ENCODE data around the gene RAB11FIP5. TPM values are rescaled to one million over a fixed set of nuclear protein-coding genes. Genes with fewer than 3 reads are reported as not detected.

The RAB11FIP5 gene
- total RNA-seq, 6 donors from 2014 or later: 21.0 to 35.3 (median 29.9) TPM

DNA sequence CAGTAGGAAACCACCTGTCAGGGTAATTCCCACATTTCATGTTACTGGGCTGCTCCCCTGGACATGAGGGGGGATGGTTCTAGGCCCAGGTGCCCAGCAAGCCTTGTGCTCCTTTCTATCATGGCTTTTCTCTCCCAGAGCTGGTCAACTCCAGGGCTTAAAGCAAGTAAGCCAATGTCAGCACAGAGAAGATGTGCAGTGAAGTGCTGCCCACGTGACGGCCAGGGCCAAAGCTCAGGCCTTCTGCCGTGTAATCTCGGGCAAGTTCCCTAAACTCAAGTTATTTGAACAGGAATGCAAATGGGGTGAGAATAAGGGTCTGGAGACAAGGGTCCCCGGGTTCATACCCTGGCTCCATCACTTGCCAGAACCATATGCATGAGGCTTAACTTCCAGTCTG lies 57.8 kb downstream of the RAB11FIP5 start:
- H3K9me3 ChIP-seq: peaks cover 0 to 14% (median 2%) of the 10 kb centered on the region in 4 donors
- peaks cover 0 to 21% (median 10%) of the 10 kb centered on the region in 4 donors for H3K36me3 ChIP-seq
- H3K27ac ChIP-seq: no peak overlapping the region
- WGBS, 2 donors: 78 to 89% methylated on average over 1 to 5 of the region's 5 CpGs
- H3K27me3 ChIP-seq: no peaks in the 10 kb centered on the region
- TF ChIP-seq POLR2A (IDR thresholded peaks at IDR 0.05) (no peak), EP300 (IDR thresholded peaks at IDR 0.05) (no peak), POLR2AphosphoS5 (IDR thresholded peaks at IDR 0.05) (no peak)
- TF ChIP-seq, protein P1, sequence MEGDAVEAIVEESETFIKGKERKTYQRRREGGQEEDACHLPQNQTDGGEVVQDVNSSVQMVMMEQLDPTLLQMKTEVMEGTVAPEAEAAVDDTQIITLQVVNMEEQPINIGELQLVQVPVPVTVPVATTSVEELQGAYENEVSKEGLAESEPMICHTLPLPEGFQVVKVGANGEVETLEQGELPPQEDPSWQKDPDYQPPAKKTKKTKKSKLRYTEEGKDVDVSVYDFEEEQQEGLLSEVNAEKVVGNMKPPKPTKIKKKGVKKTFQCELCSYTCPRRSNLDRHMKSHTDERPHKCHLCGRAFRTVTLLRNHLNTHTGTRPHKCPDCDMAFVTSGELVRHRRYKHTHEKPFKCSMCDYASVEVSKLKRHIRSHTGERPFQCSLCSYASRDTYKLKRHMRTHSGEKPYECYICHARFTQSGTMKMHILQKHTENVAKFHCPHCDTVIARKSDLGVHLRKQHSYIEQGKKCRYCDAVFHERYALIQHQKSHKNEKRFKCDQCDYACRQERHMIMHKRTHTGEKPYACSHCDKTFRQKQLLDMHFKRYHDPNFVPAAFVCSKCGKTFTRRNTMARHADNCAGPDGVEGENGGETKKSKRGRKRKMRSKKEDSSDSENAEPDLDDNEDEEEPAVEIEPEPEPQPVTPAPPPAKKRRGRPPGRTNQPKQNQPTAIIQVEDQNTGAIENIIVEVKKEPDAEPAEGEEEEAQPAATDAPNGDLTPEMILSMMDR (IDR thresholded peaks at IDR 0.05): no peak
- DNase-seq (no peak), ATAC-seq (ENCODE audit: low FRiP score in 2 of 2) (no peak)
- H3K4me1 ChIP-seq: no peaks in the 10 kb centered on the region
- H3K4me3 ChIP-seq: no peak overlapping the region

DNA sequence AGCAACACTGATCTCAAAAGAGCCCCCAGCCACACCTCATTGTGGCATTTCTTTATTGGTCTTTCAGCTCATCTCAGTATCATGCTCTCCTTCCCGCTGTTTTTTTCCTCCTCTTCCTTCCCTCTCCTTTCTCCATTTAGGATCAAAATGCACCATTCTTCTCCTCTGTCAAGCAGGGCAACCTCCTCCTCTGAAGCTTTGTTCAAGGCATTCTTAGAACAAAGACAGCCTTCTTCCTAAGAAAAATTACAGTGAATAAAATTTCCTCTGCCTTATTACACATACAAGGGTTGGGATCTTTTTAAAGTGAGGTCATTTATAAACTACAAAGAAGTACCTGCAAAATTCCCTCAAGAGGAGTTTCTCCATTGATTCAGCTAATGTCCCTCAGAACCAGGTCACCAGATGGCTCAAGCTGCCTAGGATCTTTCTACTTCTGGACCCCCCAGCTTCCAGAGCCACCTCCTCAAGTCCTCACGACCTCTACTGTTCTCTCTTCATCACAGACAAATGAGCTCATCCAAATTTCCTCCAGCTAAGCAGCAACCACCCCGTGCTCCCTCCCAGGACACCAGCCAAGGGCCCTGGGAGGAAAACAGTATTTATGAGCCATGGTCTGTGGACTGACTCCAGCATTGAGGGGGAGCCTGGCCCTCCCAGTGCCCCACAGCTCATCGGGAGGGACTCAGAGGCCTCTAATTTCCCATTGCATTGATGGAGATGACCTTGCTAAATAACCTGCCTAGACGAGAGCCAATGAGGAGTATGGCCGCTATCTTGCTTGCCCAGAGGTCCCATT lies 59.2 kb downstream of the RAB11FIP5 start:
- no peaks in the 10 kb centered on the region for H3K4me1 ChIP-seq
- DNase-seq (no peak), ATAC-seq (ENCODE audit: low FRiP score in 2 of 2) (peak in 1 of 2 donors; percentile 44)
- 83 to 86% methylated on average over 6 of the region's 6 CpGs for WGBS, 2 donors
- H3K27me3 ChIP-seq: no peaks in the 10 kb centered on the region
- peaks cover 0 to 21% (median 10%) of the 10 kb centered on the region in 4 donors for H3K36me3 ChIP-seq
- TF ChIP-seq POLR2A (IDR thresholded peaks at IDR 0.05) (no peak), POLR2AphosphoS5 (IDR thresholded peaks at IDR 0.05) (no peak)
- peaks cover 0 to 14% (median 2%) of the 10 kb centered on the region in 4 donors for H3K9me3 ChIP-seq
- no peak overlapping the region for H3K4me3 ChIP-seq
- H3K27ac ChIP-seq: no peak overlapping the region

DNA sequence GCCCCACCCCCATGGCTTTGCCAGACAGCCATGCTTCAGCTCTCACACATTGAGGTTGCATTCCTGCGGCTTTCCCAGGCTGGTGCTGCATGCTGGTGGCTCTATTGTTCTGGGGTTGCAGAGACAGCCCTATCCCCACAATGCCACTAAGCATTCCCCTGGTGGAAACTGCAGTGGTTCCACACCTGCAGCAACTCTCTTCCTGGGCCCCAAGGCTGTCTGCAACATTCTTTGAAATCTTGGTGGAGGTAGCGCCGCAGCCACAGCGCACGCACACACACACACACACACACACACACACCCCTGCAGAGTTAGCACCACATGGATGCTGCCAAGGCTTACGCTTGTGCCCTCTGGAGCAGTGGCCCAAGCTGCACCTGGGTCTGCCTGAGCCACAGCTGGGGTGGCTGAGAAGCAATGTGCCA lies 62.6 kb downstream of the RAB11FIP5 start:
- DNase-seq (no peak), ATAC-seq (ENCODE audit: low FRiP score in 2 of 2) (peak in 1 of 2 donors; percentile 37)
- Histone ChIP-seq H3K36me3 (no peaks in the 10 kb centered on the region), H3K4me1 (no peaks in the 10 kb centered on the region), H3K4me3 (no peak overlapping the region), H3K9me3 (no peaks in the 10 kb centered on the region), H3K27ac (no peak overlapping the region), H3K27me3 (no peaks in the 10 kb centered on the region)
- 81 to 100% methylated on average over 2 to 6 of the region's 6 CpGs for WGBS, 2 donors
- no peak for TF ChIP-seq EP300 (IDR thresholded peaks at IDR 0.05)
- TF ChIP-seq, protein P1 (IDR thresholded peaks at IDR 0.05): no peak
- TF ChIP-seq POLR2AphosphoS5 (IDR thresholded peaks at IDR 0.05): no peak

DNA sequence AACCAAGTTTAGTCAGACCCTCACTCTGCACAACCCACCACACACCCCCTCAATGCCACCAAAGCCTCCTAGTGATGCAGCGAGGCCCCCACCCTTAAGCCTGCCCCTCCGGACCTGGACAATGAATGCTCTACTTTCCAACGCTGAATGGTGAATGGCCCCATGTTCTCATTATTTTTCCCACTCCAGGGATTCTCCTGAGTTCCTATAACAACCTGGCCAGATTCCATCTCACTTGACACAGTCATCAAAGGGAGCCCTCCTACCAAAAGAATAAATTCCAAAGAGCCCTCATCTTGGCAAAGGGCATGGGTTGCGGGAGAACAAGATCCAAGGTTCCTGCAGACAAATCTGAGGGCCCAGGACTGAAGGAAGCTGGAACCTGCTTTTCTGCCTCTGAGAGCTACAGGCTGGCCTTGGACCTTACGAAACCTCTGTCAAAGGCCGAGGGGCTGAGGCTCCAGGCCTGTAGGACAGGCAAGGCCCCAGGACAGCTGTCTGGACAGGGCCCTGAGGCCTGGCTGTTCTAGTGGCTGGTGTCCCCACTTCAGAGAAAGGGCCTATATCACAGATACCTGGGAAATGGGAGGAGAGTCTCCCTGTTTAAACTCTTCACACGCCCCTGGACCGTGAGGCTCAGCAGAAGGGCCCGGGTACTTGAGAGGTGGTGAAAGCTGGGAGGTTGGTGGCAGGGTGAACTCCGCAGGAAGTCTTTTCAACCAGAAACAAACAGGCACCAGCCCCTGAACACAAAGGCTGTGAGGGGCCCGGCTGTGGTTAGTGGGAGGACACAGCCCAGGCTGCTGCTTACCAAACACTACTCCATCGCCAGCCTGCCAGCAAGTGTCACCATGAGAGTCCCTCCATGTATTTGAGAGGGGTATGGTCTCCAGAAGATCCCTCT lies 68.6 kb downstream of the RAB11FIP5 start:
- peak in 1 of 2 donors; percentile 54 for ATAC-seq (ENCODE audit: low FRiP score in 2 of 2)

More for the DNA sequence above, 68.6 kb downstream of the RAB11FIP5 start:
- no peak overlapping the region for H3K27ac ChIP-seq
- WGBS, 2 donors: 77 to 89% methylated on average over 10 to 12 of the region's 12 CpGs
- no peaks in the 10 kb centered on the region for H3K27me3 ChIP-seq
- no peaks in the 10 kb centered on the region for H3K4me1 ChIP-seq
- H3K4me3 ChIP-seq: no peak overlapping the region
- TF ChIP-seq EP300 (IDR thresholded peaks at IDR 0.05) (no peak), POLR2AphosphoS5 (IDR thresholded peaks at IDR 0.05) (no peak), POLR2A (IDR thresholded peaks at IDR 0.05) (no peak)
- TF ChIP-seq, protein P1 (IDR thresholded peaks at IDR 0.05): no peak
- DNase-seq: no peak
- peaks cover 0 to 12% (median 0%) of the 10 kb centered on the region in 4 donors for H3K36me3 ChIP-seq
- H3K9me3 ChIP-seq: no peaks in the 10 kb centered on the region
